ENCODE measurements around the gene CRTAP. TPM values are rescaled to one million over a fixed set of nuclear protein-coding genes. Genes with fewer than 3 reads are reported as not detected.
"Not testable (repeated sequence)": the region's sequence is repeated elsewhere in the genome, so short reads cannot be mapped to it uniquely, and the experiment has no call there.

CRTAP gene
- total RNA-seq, 1 donor from 2014 or later: 221 TPM

- Histone ChIP-seq H3K9me3 (no peaks in the 10 kb centered on the region), H3K4me1 (peaks cover 5% of the 10 kb centered on the region), H3K36me3 (no peaks in the 10 kb centered on the region), H3K27me3 (no peaks in the 10 kb centered on the region), H3K4me3 (no peak overlapping the region), H3K27ac (no peak overlapping the region)
- ATAC-seq: no peak
- no peak for DNase-seq
- intact Hi-C loops (cut with DNase I): no loop called here
- no peak for TF ChIP-seq CTCF (IDR thresholded peaks at IDR 0.05)
Observed at GRCh38 chr3:33099701-33100100, 14.1 kb upstream of the CRTAP start.

DNA sequence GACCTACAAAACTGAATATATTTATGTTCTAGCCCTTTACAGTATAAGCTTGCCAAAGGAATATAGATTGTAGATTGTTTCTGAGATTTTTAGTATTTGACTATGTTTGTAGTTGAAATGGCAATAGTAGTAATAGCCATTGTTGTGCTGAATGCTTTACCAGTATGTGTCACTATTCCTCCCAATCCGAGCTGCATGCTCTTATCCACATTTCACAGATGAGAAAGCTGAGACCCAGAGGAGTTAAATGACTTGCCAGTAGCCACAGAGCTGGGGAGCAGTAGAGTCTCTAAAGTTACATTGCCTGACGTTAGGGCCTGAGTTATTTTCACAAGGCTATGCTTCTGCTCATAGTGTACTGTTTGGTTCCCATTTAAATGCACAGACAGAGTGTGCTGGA, 13.6 kb upstream of the CRTAP start:
- intact Hi-C loops (cut with DNase I): no loop called here
- no peak for TF ChIP-seq CTCF (IDR thresholded peaks at IDR 0.05)
- H3K4me1 ChIP-seq: peaks cover 5% of the 10 kb centered on the region
- H3K36me3 ChIP-seq: no peaks in the 10 kb centered on the region
- no peaks in the 10 kb centered on the region for H3K9me3 ChIP-seq
- no peaks in the 10 kb centered on the region for H3K27me3 ChIP-seq
- no peak overlapping the region for H3K4me3 ChIP-seq
- no peak overlapping the region for H3K27ac ChIP-seq
- DNase-seq (no peak), ATAC-seq (no peak)

DNA sequence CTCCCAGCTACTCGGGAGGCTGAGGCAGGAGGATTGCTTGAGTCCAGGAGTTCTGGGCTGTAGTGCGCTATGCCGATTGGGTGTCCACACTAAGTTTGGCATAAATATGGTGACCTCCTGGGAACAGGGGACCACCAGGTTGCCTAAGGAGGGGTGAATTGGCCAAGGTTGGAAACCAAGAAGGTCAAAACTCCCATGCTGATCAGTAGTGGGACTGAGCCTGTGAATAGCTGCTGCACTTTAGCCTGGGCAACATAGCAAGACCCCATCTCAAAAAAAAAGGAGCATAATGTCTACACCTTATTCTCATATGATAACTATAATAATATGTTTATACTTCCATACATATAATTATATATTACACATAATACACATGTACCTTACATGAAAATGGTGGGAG, 10.8 kb upstream of the CRTAP start:
- H3K4me1 ChIP-seq: no peaks in the 10 kb centered on the region
- intact Hi-C loops (cut with DNase I): no loop called here
- ATAC-seq (no peak), DNase-seq (no peak)
- no peak for TF ChIP-seq CTCF (IDR thresholded peaks at IDR 0.05)
- no peaks in the 10 kb centered on the region for H3K27me3 ChIP-seq
- no peaks in the 10 kb centered on the region for H3K9me3 ChIP-seq
- H3K36me3 ChIP-seq: no peaks in the 10 kb centered on the region
- H3K27ac ChIP-seq: no peak overlapping the region
- no peak overlapping the region for H3K4me3 ChIP-seq

- Histone ChIP-seq H3K36me3 (no peaks in the 10 kb centered on the region), H3K9me3 (no peaks in the 10 kb centered on the region), H3K4me1 (no peaks in the 10 kb centered on the region), H3K27me3 (no peaks in the 10 kb centered on the region), H3K27ac (no peak overlapping the region), H3K4me3 (no peak overlapping the region)
- intact Hi-C loops (cut with DNase I): no loop called here
- TF ChIP-seq CTCF (IDR thresholded peaks at IDR 0.05): no peak
- no peak for ATAC-seq
- no peak for DNase-seq
Observed at GRCh38 chr3:33103480-33103879, 10.3 kb upstream of the CRTAP start.

- H3K4me1 ChIP-seq: no peaks in the 10 kb centered on the region
- no peaks in the 10 kb centered on the region for H3K36me3 ChIP-seq
- no peak for ATAC-seq
- no peaks in the 10 kb centered on the region for H3K9me3 ChIP-seq
- no peak for TF ChIP-seq CTCF (IDR thresholded peaks at IDR 0.05)
- intact Hi-C loops (cut with DNase I): no loop called here
- H3K27me3 ChIP-seq: no peaks in the 10 kb centered on the region
- DNase-seq: no peak
- H3K27ac ChIP-seq: no peak overlapping the region
- no peak overlapping the region for H3K4me3 ChIP-seq
Observed at GRCh38 chr3:33104803-33105202, 9.0 kb upstream of the CRTAP start.

- no peaks in the 10 kb centered on the region for H3K27me3 ChIP-seq
- no peaks in the 10 kb centered on the region for H3K9me3 ChIP-seq
- H3K4me3 ChIP-seq: no peak overlapping the region
- intact Hi-C loops (cut with DNase I): no loop called here
- no peak for ATAC-seq
- H3K4me1 ChIP-seq: no peaks in the 10 kb centered on the region
- H3K27ac ChIP-seq: no peak overlapping the region
- DNase-seq: no peak
- TF ChIP-seq CTCF (IDR thresholded peaks at IDR 0.05): no peak
- no peaks in the 10 kb centered on the region for H3K36me3 ChIP-seq
Observed at GRCh38 chr3:33105341-33105948, 8.4 kb upstream of the CRTAP start.

DNA sequence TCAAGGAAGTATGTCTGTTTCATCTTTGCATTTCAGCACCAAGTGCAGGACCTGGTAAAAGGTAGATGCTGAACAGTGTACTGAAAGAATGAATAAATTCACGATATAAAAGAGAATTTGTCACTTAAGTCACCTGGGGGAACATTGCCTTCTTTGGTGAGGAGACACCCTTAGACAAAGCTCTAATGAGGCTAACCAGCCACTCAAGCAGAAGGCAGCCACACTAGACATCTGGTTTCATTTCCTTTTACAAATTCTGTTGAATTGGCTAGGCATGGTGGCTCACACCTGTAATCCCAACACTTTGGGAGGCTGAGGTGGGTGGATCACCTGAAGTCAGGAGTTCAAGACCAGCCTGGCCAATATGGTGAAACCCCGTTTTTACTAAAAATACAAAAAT, 7.0 kb upstream of the CRTAP start:
- H3K4me1 ChIP-seq; ATAC-seq; H3K9me3 ChIP-seq; H3K27me3 ChIP-seq; H3K4me3 ChIP-seq; H3K36me3 ChIP-seq; H3K27ac ChIP-seq; DNase-seq; intact Hi-C loops (cut with DNase I): not testable (repeated sequence)
